ENCODE results near the gene LEMD1.
A peak's percentile ranks its signal among the peaks of the same experiment; 100 is the strongest.
"Not testable (repeated sequence)": the region's sequence is repeated elsewhere in the genome, so short reads cannot be mapped to it uniquely, and the experiment has no call there.

Gene LEMD1

DNA sequence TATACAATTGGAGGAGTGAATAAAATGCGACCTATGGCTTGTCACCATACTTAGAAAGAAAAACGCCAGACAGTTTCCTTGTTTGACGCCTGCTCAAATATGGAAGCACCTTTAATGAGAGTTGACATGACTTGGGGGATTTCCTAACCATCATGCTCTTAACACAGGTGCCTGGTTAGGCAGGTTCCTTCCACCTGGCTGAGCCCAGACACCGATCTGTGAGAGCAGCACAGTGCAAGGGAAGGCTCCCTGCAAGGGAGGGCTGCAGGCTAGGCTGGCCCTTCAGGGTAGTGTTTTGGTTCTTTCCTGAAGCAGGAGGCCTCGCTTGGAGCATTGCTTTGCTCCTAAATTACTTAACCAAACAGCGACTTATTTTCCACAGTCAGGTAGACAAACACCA is 40.6 kb downstream of the LEMD1 start:
- DNase-seq (ENCODE audit: low read depth, low spot score): peak; percentile 21

DNA sequence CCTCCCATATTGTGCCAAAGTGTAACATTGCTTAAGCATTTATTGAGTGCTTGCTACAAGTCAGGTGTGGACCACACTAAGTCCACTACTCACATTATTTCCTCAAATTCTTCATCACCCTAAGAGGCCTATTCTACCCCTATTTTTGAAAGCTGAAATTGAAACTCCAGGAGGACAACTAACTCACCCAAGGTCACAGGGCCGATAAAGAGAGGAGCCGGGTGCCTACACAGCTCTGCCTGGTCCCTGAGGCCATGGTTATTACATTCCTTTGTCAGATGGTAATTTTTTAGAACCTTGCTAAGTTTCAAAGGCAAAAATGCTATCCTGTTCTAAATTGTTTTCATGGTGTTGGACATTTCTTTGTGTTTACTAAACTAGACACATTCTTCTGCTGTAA is 41.0 kb downstream of the LEMD1 start:
- DNase-seq (ENCODE audit: low read depth, low spot score): no peak

DNA sequence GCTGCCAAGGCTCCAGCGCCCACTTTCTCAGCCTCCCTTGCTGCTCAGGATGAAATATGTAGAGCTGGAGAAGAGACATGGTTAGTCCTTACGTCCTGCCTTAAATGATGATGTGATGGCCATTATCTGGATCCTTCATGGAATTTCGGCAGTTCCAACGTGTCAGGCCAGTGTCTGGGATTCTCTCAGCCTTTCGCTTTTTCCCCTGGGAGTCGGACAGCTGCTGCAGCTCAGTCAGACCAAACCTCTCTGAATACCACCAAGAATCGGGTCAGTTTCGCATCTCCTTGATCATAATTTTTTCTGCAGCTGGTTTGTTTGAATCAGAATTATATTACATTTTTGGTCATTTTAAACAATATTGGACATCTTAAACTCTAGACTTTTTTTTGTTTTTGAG is 42.8 kb downstream of the LEMD1 start:
- no peak for DNase-seq (ENCODE audit: low read depth, low spot score)

- DNase-seq (ENCODE audit: low read depth, low spot score): no peak
Observed at GRCh38 chr1:205377355-205377754, 44.5 kb downstream of the LEMD1 start.

DNA sequence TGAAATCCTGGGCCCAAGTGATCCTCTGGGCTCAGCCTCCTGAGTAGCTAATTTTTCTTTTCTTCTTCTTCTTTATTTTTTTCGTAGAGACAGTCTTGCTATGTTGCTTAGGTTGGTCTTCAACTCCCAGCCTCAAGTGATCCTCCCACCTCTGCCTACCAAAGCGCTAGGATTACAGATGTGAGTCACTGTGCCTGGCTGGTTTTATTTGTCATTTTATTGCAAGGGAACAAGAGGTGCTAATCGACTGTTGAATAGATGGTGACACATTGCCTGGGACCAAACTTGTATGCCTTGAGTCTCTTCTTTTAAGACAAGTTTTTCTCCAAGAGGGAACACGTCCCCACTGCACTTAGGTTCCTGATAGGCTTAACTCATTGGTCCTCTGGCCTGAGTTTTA is 45.1 kb downstream of the LEMD1 start:
- no peak for DNase-seq (ENCODE audit: low read depth, low spot score)

- DNase-seq (ENCODE audit: low read depth, low spot score): peak; percentile 75
Observed at GRCh38 chr1:205375835-205376545, 45.9 kb downstream of the LEMD1 start.

DNA sequence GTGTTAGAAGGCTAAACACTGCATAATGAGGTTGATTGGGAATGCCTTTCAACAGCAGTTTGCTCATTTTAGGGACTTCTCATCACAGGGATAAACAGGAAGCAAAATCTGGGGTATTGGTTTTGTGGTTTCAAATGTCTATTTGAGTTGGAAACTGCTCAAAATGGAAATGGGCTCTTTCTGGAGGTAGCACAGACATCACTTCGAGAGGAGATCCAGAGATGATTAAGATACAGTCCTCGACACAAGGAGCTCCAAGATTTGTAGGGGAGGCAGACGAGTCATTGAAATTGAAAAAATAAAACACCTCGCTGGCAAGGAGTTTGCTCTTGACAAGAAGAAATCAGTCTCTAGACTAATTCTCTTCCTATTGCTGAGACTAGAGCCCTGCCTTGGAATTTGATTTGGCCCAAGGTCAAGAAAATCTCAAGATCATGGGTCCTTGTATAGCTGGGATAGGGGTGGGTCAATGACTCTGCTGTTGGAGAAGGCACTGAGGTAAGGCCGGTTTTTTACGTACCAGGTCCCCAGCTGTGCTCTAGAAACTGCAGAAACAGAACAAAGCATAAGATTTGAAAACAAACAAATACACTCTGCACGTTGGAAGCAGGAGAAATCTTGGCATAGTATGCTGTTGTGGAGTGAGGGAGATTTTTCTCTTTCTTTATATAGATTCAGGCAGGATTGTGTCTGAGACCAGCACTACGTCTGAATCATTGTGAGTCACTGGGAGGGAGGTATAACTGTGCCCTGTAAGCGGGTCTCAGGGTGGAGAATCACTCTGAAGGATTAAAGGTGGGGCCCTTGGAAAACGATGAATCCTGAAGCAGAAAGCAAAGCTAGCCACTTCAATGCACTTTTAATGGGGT is 47.4 kb downstream of the LEMD1 start:
- no peak for DNase-seq (ENCODE audit: low read depth, low spot score)

DNA sequence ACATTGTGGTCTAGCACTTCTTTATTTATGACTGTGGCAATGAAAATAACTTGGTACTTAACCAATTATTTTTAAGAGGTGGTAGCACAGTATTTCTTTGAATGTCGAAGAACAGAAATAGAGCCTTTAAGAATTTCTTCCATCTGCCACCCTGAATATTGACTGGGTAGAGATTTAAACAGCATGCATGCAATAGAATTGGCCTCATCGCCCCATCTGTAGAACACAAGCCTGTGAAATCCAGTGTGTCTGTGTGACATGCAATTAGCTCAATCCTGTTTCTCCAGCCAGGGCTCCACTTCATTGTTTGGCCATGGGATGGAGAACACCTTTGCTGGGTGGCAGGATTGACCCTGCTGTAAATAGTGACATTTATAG is 48.1 kb downstream of the LEMD1 start:
- no peak for DNase-seq (ENCODE audit: low read depth, low spot score)

GRCh38 chr1:205373022-205373797 is 48.6 kb downstream of the LEMD1 start:
- DNase-seq (ENCODE audit: low read depth, low spot score): no peak

- no peak for DNase-seq (ENCODE audit: low read depth, low spot score)
Observed at GRCh38 chr1:205371871-205372660, 49.8 kb downstream of the LEMD1 start.

- DNase-seq (ENCODE audit: low read depth, low spot score): no peak
Observed at GRCh38 chr1:205370780-205371179, 51.1 kb downstream of the LEMD1 start.

DNA sequence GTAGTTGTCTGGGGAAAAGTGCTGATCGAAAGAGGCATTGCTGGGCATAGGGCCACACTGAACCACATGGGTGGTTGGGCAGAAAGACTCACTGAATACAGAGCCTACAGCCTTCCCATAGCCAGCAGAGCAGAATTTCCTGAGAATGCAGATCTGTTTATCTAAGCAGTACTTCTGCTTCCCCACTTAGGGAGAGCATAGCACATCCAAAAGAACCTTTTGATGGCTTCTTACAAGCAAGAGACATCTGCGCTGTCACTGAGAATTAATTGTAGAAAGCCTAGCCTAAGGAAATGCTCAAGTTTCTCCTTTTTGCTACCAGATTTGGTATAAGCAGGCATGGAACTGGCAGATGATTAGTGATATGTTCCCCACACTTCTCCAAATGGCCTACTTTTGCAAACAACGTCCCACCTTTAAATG is 52.1 kb downstream of the LEMD1 start:
- no peak for DNase-seq (ENCODE audit: low read depth, low spot score)

DNA sequence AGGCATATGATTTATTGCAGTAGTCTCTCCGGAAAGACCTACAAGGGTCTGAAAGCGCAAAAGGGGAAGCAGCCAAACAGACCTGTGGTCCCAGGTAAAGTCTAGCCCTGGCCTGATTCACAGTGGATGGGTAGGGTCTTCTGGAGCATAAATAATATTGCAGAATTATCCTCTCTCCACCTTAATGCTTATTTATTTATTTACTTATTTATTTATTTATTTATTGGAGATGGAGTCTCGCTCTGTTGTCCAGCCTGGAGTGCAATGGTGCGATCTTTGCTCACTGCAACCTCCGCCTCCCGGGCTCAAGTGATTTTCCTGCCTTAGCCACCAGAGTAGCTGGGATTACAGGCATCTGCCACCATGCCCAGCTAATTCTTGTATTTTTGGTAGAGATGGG is 53.4 kb downstream of the LEMD1 start:
- DNase-seq (ENCODE audit: low read depth, low spot score): no peak

- DNase-seq (ENCODE audit: low read depth, low spot score): no peak
Observed at GRCh38 chr1:205365945-205366463, 55.9 kb downstream of the LEMD1 start.

DNA sequence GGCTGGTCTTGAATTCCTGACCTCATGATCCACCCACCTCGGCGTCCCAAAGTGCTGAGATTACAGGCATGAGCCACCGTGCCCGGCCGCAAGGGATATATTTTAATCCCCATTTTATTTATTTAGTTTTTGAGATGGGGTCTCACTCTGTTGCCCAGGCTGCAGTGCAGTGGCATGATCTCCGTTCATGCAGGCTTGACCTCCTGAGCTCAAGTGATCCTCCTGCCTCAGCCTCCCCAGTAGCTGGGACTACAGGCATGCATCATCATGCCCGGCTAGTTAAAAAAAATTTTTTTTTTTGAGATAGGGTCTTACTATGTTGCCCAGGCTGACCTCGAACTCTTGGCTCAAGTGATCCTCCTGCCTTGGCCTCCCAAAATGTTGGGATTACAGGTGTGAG is 56.8 kb downstream of the LEMD1 start:
- not testable (repeated sequence) for DNase-seq (ENCODE audit: low read depth, low spot score)

DNA sequence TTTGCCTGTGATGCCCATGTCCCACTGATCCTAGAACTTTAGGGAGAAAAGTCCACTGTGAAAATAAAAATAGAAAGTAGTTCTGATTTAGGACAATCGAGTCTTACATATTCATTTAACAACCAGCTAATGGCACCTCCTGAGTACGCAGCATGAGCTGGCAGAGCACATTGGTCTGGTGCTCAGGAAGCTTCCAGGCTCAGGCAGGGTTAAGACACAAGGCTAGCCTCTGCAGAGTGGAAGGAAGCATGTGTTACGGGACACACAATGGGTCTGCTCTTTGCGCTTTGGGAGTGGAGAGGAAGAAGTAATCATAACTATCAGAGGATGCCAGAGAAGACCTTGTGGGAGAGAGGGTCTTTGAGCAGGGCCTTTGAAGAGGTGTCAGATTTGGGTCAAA is 61.0 kb downstream of the LEMD1 start:
- no peak for DNase-seq (ENCODE audit: low read depth, low spot score)

- DNase-seq (ENCODE audit: low read depth, low spot score): no peak
Observed at GRCh38 chr1:205359771-205360565, 61.9 kb downstream of the LEMD1 start.

DNA sequence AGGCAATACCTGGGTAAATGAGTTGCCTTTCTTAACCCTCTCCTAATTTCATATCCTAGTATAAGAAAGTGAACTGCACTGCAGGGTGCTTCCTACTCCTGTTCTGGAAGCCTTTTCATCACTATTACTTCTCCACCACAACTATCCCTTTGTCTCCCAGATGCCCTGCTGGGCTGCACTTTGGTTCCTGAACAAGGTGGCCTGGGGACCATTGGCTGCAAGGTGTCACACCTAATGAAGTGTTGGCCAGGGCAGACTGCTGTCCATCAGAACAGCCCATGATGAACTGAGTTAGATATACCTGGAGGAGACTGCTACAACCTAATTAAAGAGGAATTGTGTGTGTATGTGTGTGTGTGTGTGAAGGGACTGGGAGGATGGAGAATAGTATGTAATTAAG is 63.3 kb downstream of the LEMD1 start:
- no peak for DNase-seq (ENCODE audit: low read depth, low spot score)

GRCh38 chr1:205357567-205357966 is 64.3 kb downstream of the LEMD1 start:
- DNase-seq (ENCODE audit: low read depth, low spot score): no peak

GRCh38 chr1:205356440-205357139 is 65.3 kb downstream of the LEMD1 start, which contains the start of gene KLHDC8A:
Gene KLHDC8A, minus strand, starts transcription at chr1:205356922. Its CDS starts 13,318 bp downstream, at chr1:205343604.
- DNase-seq (ENCODE audit: low read depth, low spot score): no peak
